Suprapubic skin (tissue), 4 donors: Measurements from ENCODE around the gene FSTL4. TPM values are rescaled to one million over a fixed set of nuclear protein-coding genes. Genes with fewer than 3 reads are reported as not detected.
A peak's percentile ranks its signal among the peaks of the same experiment; 100 is the strongest.

Source experiments
- DNase-seq, 2 donors: peaks; one replicate each; pipeline ENCODE4 v3.0.0-alpha.2; 2019; ENCODE audit warnings: low spot score in 2 of 2
- H3K27ac ChIP-seq: fragments of 200-600 bp; sonication (generic); one replicate; pipeline ENCODE4 v1.5.1; 2019
- H3K27me3 ChIP-seq: fragments of 200-600 bp; sonication (generic); one replicate; pipeline ENCODE4 v1.5.1; 2019
- H3K36me3 ChIP-seq: fragments of 200-600 bp; sonication (generic); one replicate; pipeline ENCODE4 v1.5.1; 2019
- H3K4me1 ChIP-seq: fragments of 200-600 bp; sonication (generic); one replicate; pipeline ENCODE4 v1.5.1; 2019
- H3K4me3 ChIP-seq: fragments of 200-600 bp; sonication (generic); one replicate; pipeline ENCODE4 v1.5.1; 2019; ENCODE audit warnings: mild to moderate bottlenecking
- H3K9me3 ChIP-seq: fragments of 200-600 bp; sonication (generic); one replicate; pipeline ENCODE4 v1.5.1; 2019
- CTCF ChIP-seq, 2 donors: fragments of 200-600 bp in 1 of 2; fragments of 450-650 bp in 1 of 2; sonication (generic) in 1 of 2; IDR thresholded peaks; one replicate each; pipeline ENCODE4 v1.5.1; 2016 to 2019; ENCODE audit warnings: antibody characterized with exemption in 2 of 2, mild to moderate bottlenecking in 1 of 2, moderate library complexity in 1 of 2
- EP300 ChIP-seq: sonication (generic); formaldehyde crosslinking; IDR thresholded peaks from one replicate; pipeline ENCODE4 v1.6.1; 2017; ENCODE audit warnings: antibody characterized with exemption
- POLR2A ChIP-seq, 2 donors: fragments of 450-650 bp; IDR thresholded peaks; one replicate each; pipeline ENCODE4 v1.6.1; 2017; ENCODE audit warnings: antibody characterized with exemption in 2 of 2, mild to moderate bottlenecking in 2 of 2, moderate library complexity in 2 of 2
- POLR2AphosphoS5 ChIP-seq, 3 donors: sonication (generic); formaldehyde crosslinking; IDR thresholded peaks; one replicate each; pipeline ENCODE4 v1.6.1; 2017; ENCODE audit warnings: antibody characterized with exemption in 3 of 3
- WGBS: methylation state at CpG from one replicate; pipeline ENCODE4 v1.1.5; 2018; 5-methylcytosine and 5-hydroxymethylcytosine counted together
- total RNA-seq, 4 donors: library from RNA; depleted of rRNA; stranded (reverse); fragments of >200 nt; gene quantifications; one replicate each; pipeline ENCODE4 v1.1.0, GENCODE V29; 2016

Gene FSTL4
- total RNA-seq, 4 donors from 2014 or later = 2.3 to 6.4 (median 5.8) TPM

- peak in 1 of 2 donors; percentile 18 for DNase-seq
- Histone ChIP-seq H3K36me3 (no peaks in the 10 kb centered on the region), H3K9me3 (no peaks in the 10 kb centered on the region), H3K4me1 (no peaks in the 10 kb centered on the region), H3K4me3 (no peak overlapping the region), H3K27me3 (no peaks in the 10 kb centered on the region), H3K27ac (no peak overlapping the region)
- 81% methylated on average over 6 of the region's 7 CpGs for WGBS
- TF ChIP-seq EP300 (no peak), CTCF (IDR thresholded peaks at IDR 0.05) (no peak), POLR2A (IDR thresholded peaks at IDR 0.05) (no peak)
Observed at GRCh38 chr5:133467335-133467779, 145.0 kb downstream of the FSTL4 start.

- no peaks in the 10 kb centered on the region for H3K27me3 ChIP-seq
- no peaks in the 10 kb centered on the region for H3K36me3 ChIP-seq
- H3K4me1 ChIP-seq = peaks cover 2% of the 10 kb centered on the region
- no peak overlapping the region for H3K27ac ChIP-seq
- peak in 1 of 2 donors; percentile 38 for DNase-seq
- 94% methylated on average over 5 of the region's 5 CpGs for WGBS
- H3K4me3 ChIP-seq = no peak overlapping the region
- no peak for TF ChIP-seq CTCF (IDR thresholded peaks at IDR 0.05)
- no peak for TF ChIP-seq POLR2AphosphoS5 (IDR thresholded peaks at IDR 0.05)
- no peak for TF ChIP-seq POLR2A (IDR thresholded peaks at IDR 0.05)
- no peak for TF ChIP-seq EP300
- H3K9me3 ChIP-seq = no peaks in the 10 kb centered on the region
Observed at GRCh38 chr5:133466556-133467334, 145.6 kb downstream of the FSTL4 start.

GRCh38 chr5:133464013-133464412 is 148.3 kb downstream of the FSTL4 start:
- WGBS = 93% methylated on average over 6 of the region's 6 CpGs

GRCh38 chr5:133461796-133462516 is 150.4 kb downstream of the FSTL4 start:
- peaks cover 13% of the 10 kb centered on the region for H3K4me1 ChIP-seq
- H3K4me3 ChIP-seq = no peak overlapping the region
- no peaks in the 10 kb centered on the region for H3K36me3 ChIP-seq
- H3K27me3 ChIP-seq = no peaks in the 10 kb centered on the region
- TF ChIP-seq POLR2AphosphoS5 (IDR thresholded peaks at IDR 0.05) = no peak
- TF ChIP-seq POLR2A (IDR thresholded peaks at IDR 0.05) = no peak
- no peak for TF ChIP-seq CTCF (IDR thresholded peaks at IDR 0.05)
- TF ChIP-seq EP300 = no peak
- DNase-seq = no peak
- H3K27ac ChIP-seq = no peak overlapping the region
- H3K9me3 ChIP-seq = no peaks in the 10 kb centered on the region
- WGBS = 74% methylated on average over 4 of the region's 5 CpGs

More at GRCh38 chr5:133464013-133464412, 148.3 kb downstream of the FSTL4 start:
- H3K36me3 ChIP-seq = no peaks in the 10 kb centered on the region
- no peaks in the 10 kb centered on the region for H3K9me3 ChIP-seq
- no peak for DNase-seq
- peaks cover 2% of the 10 kb centered on the region for H3K4me1 ChIP-seq
- H3K27ac ChIP-seq = no peak overlapping the region
- no peaks in the 10 kb centered on the region for H3K27me3 ChIP-seq
- TF ChIP-seq POLR2A (IDR thresholded peaks at IDR 0.05) (no peak), EP300 (no peak)
- H3K4me3 ChIP-seq = no peak overlapping the region

GRCh38 chr5:133460172-133460758 is 152.1 kb downstream of the FSTL4 start:
- Histone ChIP-seq H3K27me3 (no peaks in the 10 kb centered on the region), H3K36me3 (no peaks in the 10 kb centered on the region), H3K27ac (no peak overlapping the region), H3K9me3 (no peaks in the 10 kb centered on the region), H3K4me3 (no peak overlapping the region), H3K4me1 (peaks cover 28% of the 10 kb centered on the region)
- 78% methylated on average over 12 of the region's 12 CpGs for WGBS
- DNase-seq = peak in 1 of 2 donors; percentile 16
- TF ChIP-seq POLR2AphosphoS5 (IDR thresholded peaks at IDR 0.05) (no peak), CTCF (IDR thresholded peaks at IDR 0.05) (peak in 1 of 2 donors; percentile 44)
